Mesenchymal stem cell (in vitro differentiated cells and primary cell): Measurements from ENCODE around the gene UPF2.
A peak's percentile ranks its signal among the peaks of the same experiment; 100 is the strongest.

Source experiments
- DNase-seq: peaks from one replicate; pipeline ENCODE4 v3.0.0-alpha.2; 2013
- H2AFZ ChIP-seq: one replicate; pipeline ENCODE4 v1.6.1; 2013; ENCODE audit warnings: low read depth, mild to moderate bottlenecking, control low read depth, inconsistent platforms, low read length, moderate library complexity
- H2AK5ac ChIP-seq: 2 replicates; pipeline ENCODE4 v1.6.1; 2013; ENCODE audit warnings: low read length, moderate library complexity, mild to moderate bottlenecking, inconsistent platforms; ENCODE audit not compliant: severe bottlenecking
- H2BK120ac ChIP-seq: one replicate; pipeline ENCODE4 v1.6.1; 2013; ENCODE audit warnings: low read depth, mild to moderate bottlenecking, inconsistent platforms, low read length, moderate library complexity
- H2BK12ac ChIP-seq, 2 experiments: one replicate each; pipeline ENCODE4 v1.6.1; 2013; ENCODE audit warnings: inconsistent platforms in 2 of 2, low read length in 2 of 2, mild to moderate bottlenecking in 2 of 2, moderate library complexity in 2 of 2, control low read depth in 1 of 2
- H2BK15ac ChIP-seq: one replicate; pipeline ENCODE4 v1.6.1; 2013; ENCODE audit warnings: mild to moderate bottlenecking, low read depth, inconsistent platforms; ENCODE audit not compliant: poor library complexity, severe bottlenecking
- H2BK5ac ChIP-seq: 2 replicates; pipeline ENCODE4 v1.6.1; 2013; ENCODE audit warnings: low read depth, mild to moderate bottlenecking, low read length, control low read depth, inconsistent platforms; ENCODE audit not compliant: poor library complexity, severe bottlenecking
- H3K14ac ChIP-seq, 2 experiments: one replicate each; pipeline ENCODE4 v1.6.1; 2013; ENCODE audit warnings: inconsistent platforms in 2 of 2, low read length in 2 of 2, control low read depth in 1 of 2, mild to moderate bottlenecking in 1 of 2, moderate library complexity in 1 of 2
- H3K18ac ChIP-seq, 2 experiments: one replicate each; pipeline ENCODE4 v1.6.1; 2013; ENCODE audit warnings: inconsistent platforms in 2 of 2, low read length in 2 of 2, control low read depth in 1 of 2, low read depth in 1 of 2, mild to moderate bottlenecking in 1 of 2
- H3K23ac ChIP-seq, 2 experiments: one replicate each; pipeline ENCODE4 v1.6.1; 2013; ENCODE audit warnings: inconsistent platforms in 2 of 2, low read length in 2 of 2, mild to moderate bottlenecking in 2 of 2, moderate library complexity in 2 of 2, control low read depth in 1 of 2
- H3K27ac ChIP-seq: 2 replicates; pipeline ENCODE4 v1.5.1; 2013; ENCODE audit warnings: mild to moderate bottlenecking, moderate library complexity, low read length, control low read depth, inconsistent platforms; ENCODE audit not compliant: poor library complexity, severe bottlenecking
- H3K27me3 ChIP-seq, 2 experiments: 2 replicates each; pipeline versions ENCODE4 v1.6.1 to v1.7.0; 2013; ENCODE audit warnings: low read length in 2 of 2, mild to moderate bottlenecking in 2 of 2, moderate library complexity in 2 of 2, control low read depth in 1 of 2, inconsistent platforms in 1 of 2; ENCODE audit not compliant: control insufficient read depth in 1 of 2, insufficient read depth in 1 of 2
- H3K36me3 ChIP-seq, 2 experiments: 2 replicates each; pipeline versions ENCODE4 v1.6.1 to v1.7.0; 2013; ENCODE audit warnings: low read length in 2 of 2, control low read depth in 1 of 2, inconsistent platforms in 1 of 2, low read depth in 1 of 2, mild to moderate bottlenecking in 1 of 2; ENCODE audit not compliant: insufficient read depth in 2 of 2, control insufficient read depth in 1 of 2
- H3K4ac ChIP-seq, 2 experiments: one replicate each; pipeline ENCODE4 v1.6.1; 2013; ENCODE audit warnings: inconsistent platforms in 2 of 2, low read length in 2 of 2, mild to moderate bottlenecking in 2 of 2, moderate library complexity in 2 of 2, control low read depth in 1 of 2, low read depth in 1 of 2
- H3K4me1 ChIP-seq: 2 replicates; pipeline ENCODE4 v1.6.1; 2013; ENCODE audit warnings: low read depth, low read length, control low read depth; ENCODE audit not compliant: control insufficient read depth, insufficient read depth
- H3K4me2 ChIP-seq: 2 replicates; pipeline ENCODE4 v1.6.1; 2013; ENCODE audit warnings: low read length, mild to moderate bottlenecking, inconsistent platforms; ENCODE audit not compliant: poor library complexity, severe bottlenecking
- H3K4me3 ChIP-seq, 2 experiments: 2 replicates each; pipeline versions ENCODE4 v1.5.1 to v1.7.0; 2013; ENCODE audit warnings: low read length in 2 of 2, mild to moderate bottlenecking in 2 of 2, control low read depth in 1 of 2, low read depth in 1 of 2; ENCODE audit not compliant: insufficient read depth in 1 of 2
- H3K79me1 ChIP-seq: replicated peaks from 2 replicates; pipeline ENCODE4 v1.6.1; 2013; ENCODE audit warnings: mild to moderate bottlenecking, control low read depth, low read length, inconsistent platforms; ENCODE audit not compliant: poor library complexity, severe bottlenecking
- H3K9ac ChIP-seq: 2 replicates; pipeline ENCODE4 v1.7.0; 2013; ENCODE audit warnings: mild to moderate bottlenecking, low read length, moderate library complexity
- H3K9me3 ChIP-seq: 2 replicates; pipeline ENCODE4 v1.7.0; 2013; ENCODE audit warnings: mild to moderate bottlenecking, low read length; ENCODE audit not compliant: control insufficient read depth
- H4K8ac ChIP-seq: one replicate; pipeline ENCODE4 v1.6.1; 2013; ENCODE audit warnings: inconsistent platforms, mild to moderate bottlenecking, low read length, moderate library complexity
- H4K91ac ChIP-seq: one replicate; pipeline ENCODE4 v1.6.1; 2013; ENCODE audit warnings: mild to moderate bottlenecking, low read length, inconsistent platforms
- WGBS: methylation state at CpG from one replicate; pipeline ENCODE4 v1.1.7; 2013; ENCODE audit warnings: mixed read lengths; 5-methylcytosine and 5-hydroxymethylcytosine counted together

The UPF2 gene

GRCh38 chr10:11901036-11901301 lies 141.6 kb downstream of the UPF2 start:
- WGBS, result 97% methylated on average over 6 of the region's 6 CpGs
- H2AFZ ChIP-seq, result no peak overlapping the region
- no peak overlapping the region for H3K9ac ChIP-seq
- no peak overlapping the region for H2BK12ac ChIP-seq
- no peaks in the 10 kb centered on the region for H3K79me1 ChIP-seq
- H4K8ac ChIP-seq, result no peak overlapping the region
- H3K4me2 ChIP-seq, result no peak overlapping the region
- no peak overlapping the region for H3K4ac ChIP-seq
- no peak overlapping the region for H4K91ac ChIP-seq
- no peak overlapping the region for H2BK15ac ChIP-seq
- H3K9me3 ChIP-seq, result no peaks in the 10 kb centered on the region
- H3K27me3 ChIP-seq, result peaks cover 0 to 15% of the 10 kb centered on the region in 2 experiments
- no peak overlapping the region for H3K27ac ChIP-seq
- no peak overlapping the region for H3K14ac ChIP-seq
- peaks cover 30% of the 10 kb centered on the region for H3K4me1 ChIP-seq
- H2BK120ac ChIP-seq, result no peak overlapping the region
- no peak overlapping the region for H3K4me3 ChIP-seq
- no peak overlapping the region for H2BK5ac ChIP-seq
- no peaks in the 10 kb centered on the region for H3K36me3 ChIP-seq
- no peak overlapping the region for H3K23ac ChIP-seq
- no peak overlapping the region for H2AK5ac ChIP-seq
- H3K18ac ChIP-seq, result no peak overlapping the region
- no peak for DNase-seq

- Histone ChIP-seq H2BK15ac (no peak overlapping the region), H2BK120ac (no peak overlapping the region), H2AFZ (no peak overlapping the region), H3K18ac (no peak overlapping the region), H4K8ac (no peak overlapping the region), H3K4ac (no peak overlapping the region), H3K27ac (peak overlapping the region; percentile 48), H2BK12ac (no peak overlapping the region), H4K91ac (no peak overlapping the region), H3K4me3 (no peak overlapping the region), H3K14ac (peak overlapping the region in 1 of 2 experiments; percentile 2), H3K36me3 (no peaks in the 10 kb centered on the region), H2AK5ac (peak overlapping the region; percentile 81), H3K79me1 (no peaks in the 10 kb centered on the region), H3K23ac (no peak overlapping the region), H3K27me3 (peaks cover 0 to 15% of the 10 kb centered on the region in 2 experiments), H3K9ac (no peak overlapping the region), H3K9me3 (no peaks in the 10 kb centered on the region), H3K4me2 (no peak overlapping the region), H3K4me1 (peaks cover 30% of the 10 kb centered on the region), H2BK5ac (peak overlapping the region; percentile 57)
- no peak for DNase-seq
- 93% methylated on average over 27 of the region's 28 CpGs for WGBS
Observed at GRCh38 chr10:11899067-11899876, 143.3 kb downstream of the UPF2 start.

- DNase-seq, result no peak
- 67% methylated on average over 17 of the region's 20 CpGs for WGBS
- peaks cover 0 to 15% of the 10 kb centered on the region in 2 experiments for H3K27me3 ChIP-seq
Observed at GRCh38 chr10:11898372-11899066, 144.1 kb downstream of the UPF2 start.

GRCh38 chr10:11898033-11898371 lies 144.6 kb downstream of the UPF2 start:
- H3K36me3 ChIP-seq, result no peaks in the 10 kb centered on the region
- H3K14ac ChIP-seq, result no peak overlapping the region
- peaks cover 0 to 15% of the 10 kb centered on the region in 2 experiments for H3K27me3 ChIP-seq
- H3K4me1 ChIP-seq, result peaks cover 33% of the 10 kb centered on the region
- 85% methylated on average over 3 of the region's 3 CpGs for WGBS
- no peak overlapping the region for H3K4me3 ChIP-seq
- H2BK5ac ChIP-seq, result peak overlapping the region; percentile 0
- H3K23ac ChIP-seq, result no peak overlapping the region
- H3K9me3 ChIP-seq, result no peaks in the 10 kb centered on the region
- peak overlapping the region; percentile 24 for H3K27ac ChIP-seq
- H4K91ac ChIP-seq, result no peak overlapping the region
- H3K4ac ChIP-seq, result no peak overlapping the region
- H2AK5ac ChIP-seq, result no peak overlapping the region
- no peak overlapping the region for H2BK15ac ChIP-seq
- no peak overlapping the region for H4K8ac ChIP-seq
- H2BK12ac ChIP-seq, result no peak overlapping the region
- no peak overlapping the region for H3K4me2 ChIP-seq
- H3K9ac ChIP-seq, result no peak overlapping the region
- H3K79me1 ChIP-seq, result no peaks in the 10 kb centered on the region
- no peak overlapping the region for H2AFZ ChIP-seq
- H3K18ac ChIP-seq, result no peak overlapping the region
- no peak for DNase-seq
- H2BK120ac ChIP-seq, result no peak overlapping the region

More at GRCh38 chr10:11898372-11899066, 144.1 kb downstream of the UPF2 start:
- peaks cover 30% of the 10 kb centered on the region for H3K4me1 ChIP-seq
- H3K14ac ChIP-seq, result no peak overlapping the region
- no peak overlapping the region for H3K23ac ChIP-seq
- no peak overlapping the region for H2BK12ac ChIP-seq
- no peak overlapping the region for H3K4ac ChIP-seq
- peak overlapping the region; percentile 67 for H2AK5ac ChIP-seq
- no peaks in the 10 kb centered on the region for H3K79me1 ChIP-seq
- no peak overlapping the region for H3K18ac ChIP-seq
- H2BK120ac ChIP-seq, result no peak overlapping the region
- no peak overlapping the region for H4K8ac ChIP-seq
- H3K4me3 ChIP-seq, result no peak overlapping the region
- H3K9me3 ChIP-seq, result no peaks in the 10 kb centered on the region
- H2BK5ac ChIP-seq, result peak overlapping the region; percentile 57
- H4K91ac ChIP-seq, result no peak overlapping the region
- H3K4me2 ChIP-seq, result no peak overlapping the region
- peak overlapping the region; percentile 48 for H3K27ac ChIP-seq
- H3K9ac ChIP-seq, result no peak overlapping the region
- no peaks in the 10 kb centered on the region for H3K36me3 ChIP-seq
- no peak overlapping the region for H2AFZ ChIP-seq
- no peak overlapping the region for H2BK15ac ChIP-seq
